Umbilical cord (tissue), 2 donors: ENCODE results near the gene DNAJB8. TPM values are rescaled to one million over a fixed set of nuclear protein-coding genes. Genes with fewer than 3 reads are reported as not detected.
A peak's percentile ranks its signal among the peaks of the same experiment; 100 is the strongest.

Experiments used
- DNase-seq: peaks from one replicate; pipeline ENCODE4 v3.0.0-alpha.2; 2015; ENCODE audit warnings: low spot score
- total RNA-seq: library from RNA; depleted of rRNA; stranded (reverse); fragments of >200 nt; gene quantifications from one replicate; pipeline ENCODE4 v1.2.3, GENCODE V29; 2014; ENCODE audit warnings: low replicate concordance; ENCODE audit not compliant: insufficient read depth

DNAJB8 gene
- total RNA-seq = 0.48 TPM

GRCh38 chr3:128466840-128467541 is at the start of gene DNAJB8:
Gene DNAJB8, minus strand, starts transcription at chr3:128466890. Its CDS starts 3,645 bp downstream, at chr3:128463245.
- no peak for DNase-seq

- no peak for DNase-seq
Observed at GRCh38 chr3:128515967-128516366, 49.3 kb upstream of the DNAJB8 start.

DNA sequence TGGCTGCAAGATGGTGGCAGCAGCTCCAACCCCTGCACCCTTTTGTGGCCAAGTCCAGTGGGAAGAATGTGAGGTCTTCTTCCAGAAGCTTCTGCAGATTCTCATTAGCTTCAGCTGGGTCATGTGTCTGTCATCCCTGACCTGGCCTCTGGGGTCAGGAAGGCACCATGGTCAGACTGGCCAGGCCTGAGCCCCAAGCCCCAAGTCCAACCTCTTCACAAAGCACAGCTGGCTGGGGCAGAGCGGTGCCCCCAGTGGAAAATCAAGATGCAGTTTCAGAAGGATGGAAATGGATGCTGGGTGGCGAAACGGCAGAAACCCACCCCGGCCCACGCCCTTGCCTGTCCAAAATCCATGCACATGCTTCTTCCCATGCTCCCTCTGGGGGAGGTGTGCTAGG is 42.2 kb upstream of the DNAJB8 start:
- no peak for DNase-seq

- no peak for DNase-seq
Observed at GRCh38 chr3:128506754-128507153, 40.1 kb upstream of the DNAJB8 start.

DNA sequence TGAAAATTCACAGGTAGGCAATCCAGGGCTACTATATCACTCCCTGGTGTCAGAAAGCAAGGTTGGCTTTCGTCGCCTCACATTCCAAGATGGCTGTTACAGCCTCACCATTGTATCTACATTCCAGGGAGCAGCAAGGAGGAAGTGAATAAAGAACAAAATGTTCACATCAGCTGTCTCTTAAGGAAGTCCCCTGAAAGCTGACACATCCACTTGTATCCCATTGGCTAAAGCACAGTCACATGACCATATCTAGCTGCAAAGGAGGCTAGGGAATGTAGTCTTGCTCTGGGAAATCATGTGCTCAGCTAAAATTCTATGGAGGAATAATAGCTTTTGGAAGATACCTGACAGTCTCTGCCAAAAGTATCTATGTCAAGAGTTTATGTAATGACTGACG is 39.1 kb upstream of the DNAJB8 start:
- no peak for DNase-seq

DNA sequence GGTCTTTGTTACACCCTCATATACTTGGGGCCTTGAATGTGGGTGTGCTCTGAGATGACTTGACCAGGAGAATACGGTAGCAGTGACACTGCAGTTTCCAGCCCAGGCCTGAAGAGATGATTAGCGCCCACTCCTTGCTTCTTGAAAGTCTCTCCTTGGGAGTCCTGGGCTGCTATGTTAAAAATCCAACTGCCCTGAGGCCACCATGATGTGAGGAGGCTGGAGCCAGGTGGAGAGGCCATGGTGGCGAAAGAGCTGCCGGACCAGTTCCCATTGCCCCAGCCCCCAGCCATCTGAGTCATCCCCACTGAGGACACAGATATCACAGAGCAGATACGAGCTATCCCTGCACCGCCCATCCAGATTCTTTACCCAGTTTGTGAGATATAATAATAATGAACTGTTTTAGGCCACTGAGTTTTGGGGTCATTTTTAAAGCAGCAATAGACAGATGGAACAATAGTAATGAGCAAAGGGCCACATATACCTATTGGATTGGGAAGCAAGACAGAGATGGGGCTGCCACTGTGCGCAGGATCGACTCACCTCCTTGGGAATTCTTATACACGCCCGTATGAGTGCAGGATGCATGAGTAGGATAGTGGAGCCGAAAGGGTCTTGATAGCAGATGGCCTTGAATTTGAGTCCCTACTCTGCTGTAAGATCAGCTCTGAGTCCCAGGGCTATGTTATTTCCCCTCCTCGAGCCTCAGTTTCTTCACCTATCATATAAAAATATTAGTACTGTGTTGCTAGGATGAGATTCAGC is 38.5 kb upstream of the DNAJB8 start:
- no peak for DNase-seq

GRCh38 chr3:128504533-128504915 is 37.8 kb upstream of the DNAJB8 start:
- DNase-seq = no peak

- no peak for DNase-seq
Observed at GRCh38 chr3:128503751-128504532, 37.3 kb upstream of the DNAJB8 start.

- no peak for DNase-seq
Observed at GRCh38 chr3:128503164-128503651, 36.5 kb upstream of the DNAJB8 start.

GRCh38 chr3:128502712-128503111 is 36.0 kb upstream of the DNAJB8 start:
- no peak for DNase-seq

DNA sequence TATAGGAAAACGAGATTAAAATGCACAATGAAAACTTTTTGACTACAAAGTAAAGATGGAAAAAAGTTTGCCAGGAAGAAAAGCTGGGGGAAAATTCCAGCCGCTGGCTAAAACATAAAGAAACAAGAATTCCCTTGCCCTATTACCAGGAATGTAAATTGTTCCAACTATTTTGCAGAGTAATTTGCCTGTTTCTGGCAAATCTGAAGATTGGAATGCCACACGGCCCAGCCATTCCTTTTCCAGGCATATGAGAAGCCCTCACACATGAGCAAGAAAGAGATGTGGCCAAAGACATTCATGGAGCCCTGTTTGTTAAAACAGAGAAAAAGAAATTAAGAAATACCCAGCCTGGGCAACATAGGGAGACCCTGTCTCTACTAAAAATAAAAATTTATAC is 34.7 kb upstream of the DNAJB8 start:
- no peak for DNase-seq

DNA sequence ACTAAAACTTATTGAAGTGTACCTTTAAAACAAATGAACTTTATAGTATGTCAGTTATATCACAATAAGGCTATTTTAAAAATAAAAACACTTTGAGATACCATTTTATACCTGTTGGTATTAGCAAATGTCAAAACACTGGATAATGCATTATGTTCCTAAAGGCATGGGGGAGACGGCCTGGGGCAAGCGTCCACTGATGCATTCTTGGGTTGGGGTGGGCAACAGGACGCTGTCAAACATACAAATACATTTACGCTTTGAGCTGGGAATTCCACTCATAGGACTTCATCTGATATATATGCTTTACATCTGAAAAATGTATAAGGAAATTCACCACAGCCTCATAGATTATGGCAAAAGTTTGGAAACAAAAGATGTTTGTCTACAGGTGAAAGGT is 33.9 kb upstream of the DNAJB8 start:
- no peak for DNase-seq

GRCh38 chr3:128499724-128500275 is 33.1 kb upstream of the DNAJB8 start:
- DNase-seq = no peak

DNA sequence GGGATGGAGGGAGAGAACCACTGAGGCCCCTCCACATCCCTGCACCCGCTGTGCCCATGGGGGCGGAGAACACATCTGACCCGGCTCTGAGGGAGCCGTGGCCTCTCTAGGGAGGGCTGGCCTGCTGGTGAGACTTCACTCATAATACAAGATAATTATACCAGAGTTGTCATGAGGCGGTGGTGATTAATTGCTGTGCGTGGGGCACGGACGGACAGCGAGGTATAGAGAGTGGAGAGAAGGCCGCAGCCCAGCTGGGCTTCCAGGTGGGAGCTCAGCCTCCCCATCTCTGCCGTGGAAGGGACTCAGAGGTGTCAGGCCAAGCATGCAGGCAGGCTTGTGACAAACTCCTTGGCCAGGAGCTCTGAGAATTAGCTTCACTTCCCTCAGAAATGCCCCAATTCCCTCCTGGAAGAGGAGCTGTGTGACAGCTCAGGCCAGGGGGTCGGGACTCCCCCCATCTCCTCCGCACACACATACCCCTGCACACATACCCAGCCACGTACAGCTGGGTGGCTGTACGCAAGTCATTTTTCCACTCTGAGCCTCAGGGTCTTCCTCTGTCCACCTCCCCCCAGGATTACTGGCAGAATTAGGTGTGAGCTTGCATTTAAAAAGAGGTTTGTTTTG is 32.3 kb upstream of the DNAJB8 start:
- DNase-seq = no peak

- no peak for DNase-seq
Observed at GRCh38 chr3:128498127-128498626, 31.5 kb upstream of the DNAJB8 start.

DNA sequence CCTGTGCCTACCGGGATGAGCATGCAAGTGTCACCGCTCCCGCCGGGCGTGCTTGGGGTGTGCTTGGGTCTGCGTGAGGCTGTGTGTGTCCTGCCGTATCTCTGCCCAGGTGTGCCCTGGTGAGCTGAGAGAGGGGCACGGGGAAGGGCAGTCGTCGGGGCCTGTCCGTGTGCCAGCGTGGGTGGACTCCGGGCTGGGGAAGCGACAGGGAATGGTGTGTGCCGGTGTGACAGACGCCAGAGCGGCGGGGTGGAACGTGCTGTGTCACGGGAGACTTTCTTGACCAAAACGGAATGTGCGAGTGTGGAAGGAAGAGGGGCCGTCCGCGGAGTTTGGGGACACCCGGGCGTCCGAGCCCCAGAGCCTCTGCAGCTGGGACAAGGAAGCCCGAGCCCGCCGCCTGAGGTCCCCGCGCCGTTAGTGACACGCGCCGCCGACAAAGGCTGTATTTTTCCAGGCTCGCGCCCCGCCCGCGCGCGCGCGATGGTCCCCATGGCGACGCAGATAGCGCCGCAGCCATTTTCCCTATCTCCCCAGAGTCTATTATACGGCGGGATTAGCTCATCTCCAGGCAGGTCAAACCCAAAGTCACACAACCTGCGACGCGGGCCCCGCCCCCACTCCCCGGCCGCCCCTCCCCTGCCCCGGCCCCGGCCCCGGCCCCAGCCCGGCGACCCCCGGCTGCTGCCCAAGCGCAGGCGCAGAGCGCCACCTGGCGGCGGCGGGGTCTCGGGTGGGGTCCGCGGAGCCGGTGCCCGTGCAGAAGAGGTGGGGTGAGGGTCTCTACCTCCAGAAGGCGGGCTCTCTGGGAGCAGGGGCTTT is 30.8 kb upstream of the DNAJB8 start:
- peak; percentile 44 for DNase-seq

DNA sequence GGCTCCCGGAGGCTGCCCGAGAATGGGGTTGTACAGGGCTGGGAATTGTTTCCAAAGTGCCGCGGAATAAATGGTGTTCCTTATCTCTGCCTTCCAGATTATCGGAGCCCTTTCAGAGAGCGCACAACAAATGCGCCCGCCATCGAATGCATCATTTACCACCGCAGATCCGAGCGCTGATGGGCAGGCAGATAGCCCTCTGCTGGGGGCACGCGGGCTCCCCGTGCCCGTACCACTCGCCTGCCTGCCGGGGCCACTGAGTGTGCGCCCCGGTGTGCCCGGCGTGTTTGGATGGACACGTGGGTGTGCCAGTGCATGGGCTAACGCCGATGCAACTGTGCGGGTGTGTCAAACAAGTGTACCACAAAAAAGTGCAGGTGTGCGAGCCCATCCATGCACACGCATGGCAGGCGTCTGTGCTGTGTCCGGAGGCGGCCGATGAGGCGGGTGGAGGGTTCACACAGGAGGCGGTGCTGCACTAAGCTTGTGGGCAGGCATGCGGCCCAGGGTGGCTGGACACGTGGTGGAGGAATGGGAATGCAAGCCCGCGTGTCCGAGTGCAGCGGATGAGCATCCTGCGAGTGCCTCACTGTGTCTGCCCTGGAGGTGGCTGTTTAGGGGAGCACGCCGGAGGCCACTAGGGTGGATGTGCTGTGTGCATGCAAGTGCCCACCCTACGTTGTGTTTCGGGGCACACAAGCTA is 30.1 kb upstream of the DNAJB8 start:
- DNase-seq = peak; percentile 65

- no peak for DNase-seq
Observed at GRCh38 chr3:128496019-128496601, 29.4 kb upstream of the DNAJB8 start.

GRCh38 chr3:128495435-128495970 is 28.8 kb upstream of the DNAJB8 start:
- DNase-seq = no peak
